Measurements from ENCODE around the gene ZNF609. TPM values are rescaled to one million over a fixed set of nuclear protein-coding genes. Genes with fewer than 3 reads are reported as not detected.

The ZNF609 gene
- total RNA-seq, 2 experiments from 2014 or later: 30.0 to 34.1 TPM

DNA sequence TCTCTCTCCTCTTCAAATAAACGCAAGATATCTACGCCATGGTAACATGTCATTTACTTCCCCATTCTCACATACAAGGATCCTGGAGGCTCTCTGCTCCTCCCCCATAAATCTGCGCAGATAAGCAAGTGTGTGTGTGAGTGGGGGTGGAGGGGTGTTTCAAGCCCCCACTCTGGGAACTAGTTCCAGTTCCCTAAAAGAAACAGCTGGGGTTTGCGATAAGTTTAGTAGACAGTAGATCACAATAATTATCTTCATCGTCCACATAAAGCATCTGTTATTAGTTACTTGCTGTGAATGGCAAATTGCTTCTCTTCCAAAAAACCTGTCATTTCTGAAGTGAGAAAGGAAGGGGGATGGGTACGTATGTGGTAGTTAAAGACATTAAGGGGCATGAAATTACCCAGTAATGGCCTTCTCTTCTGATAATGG, 235.2 kb downstream of the ZNF609 start:
- no peaks in the 10 kb centered on the region for H3K27me3 Mint-ChIP-seq
- peaks cover 12% of the 10 kb centered on the region for H3K36me3 Mint-ChIP-seq (ENCODE audit: low read depth)
- no peak overlapping the region for H3K4me3 Mint-ChIP-seq
- DNase-seq: no peak
- POLR2A ChIA-PET: interaction anchor here (1.5 kb wide), 1 partner anchor 19 kb away, joined by 3 read pairs; no protein-coding TSS in a partner anchor
- peaks cover 40% of the 10 kb centered on the region for H3K4me1 Mint-ChIP-seq
- no peaks in the 10 kb centered on the region for H3K9me3 Mint-ChIP-seq
- CTCF ChIA-PET: interaction anchor here (1.2 to 1.3 kb wide), 2 partner anchors 9 to 32 kb away, joined by 5 to 7 read pairs; no protein-coding TSS in a partner anchor
- no peak overlapping the region for H3K27ac Mint-ChIP-seq

- no peak overlapping the region for H3K4me3 Mint-ChIP-seq
- H3K9me3 Mint-ChIP-seq: no peaks in the 10 kb centered on the region
- H3K4me1 Mint-ChIP-seq: peaks cover 49% of the 10 kb centered on the region
- H3K27me3 Mint-ChIP-seq: no peaks in the 10 kb centered on the region
- no peak for DNase-seq
- no peak overlapping the region for H3K27ac Mint-ChIP-seq
- H3K36me3 Mint-ChIP-seq (ENCODE audit: low read depth): peaks cover 13% of the 10 kb centered on the region
- POLR2A ChIA-PET: interaction anchor here (1.5 kb wide), 1 partner anchor 18 kb away, joined by 3 read pairs; no protein-coding TSS in a partner anchor
- CTCF ChIA-PET: interaction anchor here (0.6 to 2.5 kb wide), 2 partner anchors 10 to 31 kb away, joined by 3 to 17 read pairs; no protein-coding TSS in a partner anchor
Measured at GRCh38 chr15:64696481-64696880, 236.1 kb downstream of the ZNF609 start.

DNA sequence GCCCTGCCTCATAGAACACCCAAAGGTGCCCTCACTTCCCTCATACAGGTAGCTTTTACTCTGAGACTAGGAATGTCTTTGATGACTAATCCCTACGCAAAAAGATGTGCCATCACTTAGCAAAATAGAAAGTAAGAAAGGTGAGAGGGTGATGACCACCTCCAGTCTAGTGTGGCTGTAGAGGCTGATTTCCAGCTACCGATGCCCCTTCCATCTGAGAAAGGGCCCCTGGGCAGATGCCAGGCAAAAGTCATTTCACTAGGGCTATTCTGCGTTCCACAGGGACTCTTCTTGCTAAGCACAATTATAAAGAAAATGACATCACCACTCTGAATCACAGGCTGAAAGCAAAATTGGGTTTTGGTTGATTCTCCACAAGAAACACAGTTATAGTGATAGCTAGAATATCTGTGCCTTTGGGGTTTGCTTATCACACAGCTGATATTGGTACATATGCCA, 237.6 kb downstream of the ZNF609 start:
- ChIA-PET POLR2A (no interaction called here), CTCF (interaction anchor here (1.0 to 2.5 kb wide), 4 partner anchors 11 to 46 kb away, joined by 3 to 17 read pairs (median 6); no protein-coding TSS in a partner anchor)
- no peak overlapping the region for H3K4me3 Mint-ChIP-seq
- H3K27me3 Mint-ChIP-seq: no peaks in the 10 kb centered on the region
- peak overlapping the region; percentile 8 for H3K27ac Mint-ChIP-seq
- H3K36me3 Mint-ChIP-seq (ENCODE audit: low read depth): peaks cover 18% of the 10 kb centered on the region
- no peak for DNase-seq
- H3K4me1 Mint-ChIP-seq: peaks cover 57% of the 10 kb centered on the region
- no peaks in the 10 kb centered on the region for H3K9me3 Mint-ChIP-seq

- Mint-ChIP-seq H3K27me3 (no peaks in the 10 kb centered on the region), H3K4me3 (no peak overlapping the region), H3K36me3 (ENCODE audit: low read depth) (peaks cover 18% of the 10 kb centered on the region), H3K9me3 (no peaks in the 10 kb centered on the region), H3K4me1 (peaks cover 64% of the 10 kb centered on the region), H3K27ac (no peak overlapping the region)
- no peak for DNase-seq
- ChIA-PET POLR2A (no interaction called here), CTCF (interaction anchor here (2.0 to 2.5 kb wide), 2 partner anchors 12 to 29 kb away, joined by 10 to 17 read pairs; no protein-coding TSS in a partner anchor)
Measured at GRCh38 chr15:64698823-64699222, 238.4 kb downstream of the ZNF609 start.

GRCh38 chr15:64699751-64700388, 239.5 kb downstream of the ZNF609 start:
- H3K27me3 Mint-ChIP-seq: no peaks in the 10 kb centered on the region
- POLR2A ChIA-PET: no interaction called here
- DNase-seq: no peak
- H3K36me3 Mint-ChIP-seq (ENCODE audit: low read depth): peaks cover 18% of the 10 kb centered on the region
- H3K4me3 Mint-ChIP-seq: no peak overlapping the region
- no peak overlapping the region for H3K27ac Mint-ChIP-seq
- peaks cover 65% of the 10 kb centered on the region for H3K4me1 Mint-ChIP-seq
- CTCF ChIA-PET: interaction anchor here (1.2 to 1.9 kb wide), 2 partner anchors 9 to 240 kb away, joined by 3 to 5 read pairs; no protein-coding TSS in a partner anchor
- no peaks in the 10 kb centered on the region for H3K9me3 Mint-ChIP-seq

DNA sequence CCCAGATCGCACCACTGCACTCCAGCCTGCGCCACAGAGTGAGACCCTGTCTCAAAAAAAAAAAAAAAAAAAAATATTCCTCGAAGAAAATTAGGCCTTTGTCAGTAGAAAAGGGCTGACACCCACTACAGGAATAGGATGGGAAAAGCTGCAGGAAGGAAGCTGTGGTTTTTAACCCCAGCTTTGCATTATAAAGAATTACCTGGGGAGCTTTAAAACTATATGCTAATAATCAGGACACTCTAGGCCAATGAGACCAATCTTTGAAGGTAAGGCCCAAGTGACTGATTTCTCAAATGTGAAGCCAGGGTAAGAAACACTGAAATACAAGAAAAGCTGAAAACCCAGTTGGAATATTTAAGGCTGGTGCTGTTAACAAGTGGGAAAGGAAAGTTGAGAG, 240.7 kb downstream of the ZNF609 start:
- DNase-seq: no peak
- Mint-ChIP-seq H3K4me1 (peaks cover 60% of the 10 kb centered on the region), H3K27ac (peak overlapping the region; percentile 3), H3K9me3 (no peaks in the 10 kb centered on the region), H3K36me3 (ENCODE audit: low read depth) (peaks cover 13% of the 10 kb centered on the region), H3K27me3 (no peaks in the 10 kb centered on the region), H3K4me3 (peak overlapping the region; percentile 84)
- ChIA-PET POLR2A (interaction anchor here (0.7 to 1.3 kb wide), 4 partner anchors 192 to 1218 kb away, joined by 3 to 4 read pairs (median 4); no protein-coding TSS in a partner anchor), CTCF (interaction anchor here (0.7 to 1.9 kb wide), 3 partner anchors 10 to 137 kb away, joined by 3 to 6 read pairs (median 5); no protein-coding TSS in a partner anchor)

DNA sequence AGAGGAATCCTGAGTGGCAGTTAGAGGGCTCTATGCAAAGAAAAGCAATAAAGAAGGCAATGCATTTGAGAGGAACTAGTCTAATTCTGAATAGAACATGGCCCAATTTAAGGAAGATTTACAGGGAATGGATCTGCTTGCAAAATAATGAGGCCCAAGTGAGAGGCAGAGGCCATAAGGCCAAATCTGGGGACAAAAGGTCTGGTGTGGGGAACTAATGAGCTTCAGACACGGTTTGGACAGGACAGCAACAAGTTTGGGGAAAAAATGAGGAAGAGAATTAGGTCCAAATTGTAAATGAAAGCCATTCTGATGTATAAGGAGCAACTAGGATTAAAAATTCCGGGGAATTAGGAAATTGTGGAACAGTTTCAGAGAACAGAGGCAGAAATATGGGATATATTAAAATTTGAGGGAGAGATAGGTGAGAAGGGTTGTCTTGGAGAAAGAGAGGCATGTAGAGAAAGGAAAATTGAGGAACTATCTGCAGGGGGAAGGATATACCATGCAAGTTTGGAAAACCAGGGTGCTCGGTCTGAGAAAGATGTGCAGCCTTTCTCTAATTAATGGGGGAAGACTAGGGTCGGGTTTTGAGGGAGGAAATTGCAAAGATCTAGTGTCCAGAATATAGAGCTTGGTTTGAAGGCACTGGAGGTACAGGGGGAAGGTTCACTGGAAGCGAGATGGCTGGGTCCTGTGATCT, 241.3 kb downstream of the ZNF609 start:
- H3K4me1 Mint-ChIP-seq: peaks cover 60% of the 10 kb centered on the region
- POLR2A ChIA-PET: interaction anchor here (0.7 to 1.3 kb wide), 3 partner anchors 192 to 1218 kb away, joined by 3 to 4 read pairs (median 4); no protein-coding TSS in a partner anchor
- peaks cover 13% of the 10 kb centered on the region for H3K36me3 Mint-ChIP-seq (ENCODE audit: low read depth)
- CTCF ChIA-PET: interaction anchor here (0.7 to 1.9 kb wide), 3 partner anchors 10 to 136 kb away, joined by 3 to 6 read pairs (median 5); no protein-coding TSS in a partner anchor
- peak overlapping the region; percentile 84 for H3K4me3 Mint-ChIP-seq
- H3K27me3 Mint-ChIP-seq: no peaks in the 10 kb centered on the region
- no peak for DNase-seq
- no peaks in the 10 kb centered on the region for H3K9me3 Mint-ChIP-seq
- H3K27ac Mint-ChIP-seq: peak overlapping the region; percentile 64

- Mint-ChIP-seq H3K27me3 (no peaks in the 10 kb centered on the region), H3K36me3 (ENCODE audit: low read depth) (peaks cover 13% of the 10 kb centered on the region), H3K9me3 (no peaks in the 10 kb centered on the region), H3K4me1 (peaks cover 52% of the 10 kb centered on the region), H3K27ac (peak overlapping the region; percentile 66), H3K4me3 (peak overlapping the region; percentile 84)
- ChIA-PET CTCF (interaction anchor here (0.7 kb wide), 1 partner anchor 134 kb away, joined by 3 read pairs; no protein-coding TSS in a partner anchor), POLR2A (interaction anchor here (1.3 kb wide), 1 partner anchor 13 kb away, joined by 5 read pairs; no protein-coding TSS in a partner anchor)
- DNase-seq: peak; percentile 96
Measured at GRCh38 chr15:64702816-64703631, 242.6 kb downstream of the ZNF609 start.

DNA sequence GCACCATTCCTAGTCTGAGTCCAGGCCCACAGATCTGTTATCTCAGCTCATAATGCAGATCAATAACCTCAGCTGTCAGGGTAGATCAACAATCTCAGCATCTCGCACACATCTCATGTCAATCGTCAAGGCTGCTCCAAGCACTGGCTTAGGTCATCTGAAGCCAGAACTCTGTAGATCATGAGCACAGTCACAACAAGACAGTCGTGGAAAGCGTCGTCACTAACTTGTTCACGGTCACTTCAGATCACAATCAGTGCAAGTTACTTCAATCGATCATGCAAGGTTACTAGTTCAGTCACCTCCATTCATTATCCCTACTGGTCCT, 243.2 kb downstream of the ZNF609 start:
- Mint-ChIP-seq H3K4me3 (peak overlapping the region; percentile 84), H3K36me3 (ENCODE audit: low read depth) (peaks cover 13% of the 10 kb centered on the region), H3K27me3 (no peaks in the 10 kb centered on the region), H3K27ac (peak overlapping the region; percentile 66), H3K4me1 (peaks cover 46% of the 10 kb centered on the region), H3K9me3 (no peaks in the 10 kb centered on the region)
- no peak for DNase-seq
- ChIA-PET CTCF (interaction anchor here (0.7 kb wide), 1 partner anchor 134 kb away, joined by 3 read pairs; no protein-coding TSS in a partner anchor), POLR2A (interaction anchor here (1.3 kb wide), 1 partner anchor 13 kb away, joined by 5 read pairs; no protein-coding TSS in a partner anchor)

DNA sequence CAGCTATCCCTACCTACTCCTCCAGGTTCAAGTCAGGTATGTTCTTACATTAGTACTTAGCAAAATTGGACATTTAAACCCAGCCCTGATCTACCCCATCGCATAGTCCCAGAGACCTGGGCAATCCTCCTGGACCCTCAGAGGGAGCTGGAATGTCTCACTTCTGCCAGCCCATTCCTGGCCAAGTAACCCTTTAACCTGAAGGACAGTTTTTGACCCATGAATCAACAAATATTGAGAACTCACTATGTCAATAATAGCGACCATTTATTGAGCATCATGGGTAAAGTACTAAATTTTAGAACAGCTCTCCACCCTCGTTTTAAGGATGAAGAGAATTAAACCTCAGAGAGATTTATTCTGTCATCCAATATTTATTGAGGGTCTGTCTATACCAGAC, 244.6 kb downstream of the ZNF609 start:
- CTCF ChIA-PET: interaction anchor here (0.5 to 1.3 kb wide), 7 partner anchors 18 to 812 kb away, joined by 3 to 5 read pairs (median 4); no protein-coding TSS in a partner anchor
- Mint-ChIP-seq H3K9me3 (no peaks in the 10 kb centered on the region), H3K36me3 (ENCODE audit: low read depth) (peaks cover 13% of the 10 kb centered on the region), H3K27ac (no peak overlapping the region), H3K27me3 (no peaks in the 10 kb centered on the region), H3K4me1 (peaks cover 32% of the 10 kb centered on the region), H3K4me3 (no peak overlapping the region)
- POLR2A ChIA-PET: interaction anchor here (1.0 to 1.2 kb wide), 2 partner anchors 11 to 190 kb away, joined by 3 read pairs; no protein-coding TSS in a partner anchor
- no peak for DNase-seq

- Mint-ChIP-seq H3K27me3 (no peaks in the 10 kb centered on the region), H3K4me1 (peaks cover 20% of the 10 kb centered on the region), H3K9me3 (no peaks in the 10 kb centered on the region), H3K4me3 (no peak overlapping the region), H3K27ac (no peak overlapping the region), H3K36me3 (ENCODE audit: low read depth) (peaks cover 7% of the 10 kb centered on the region)
- no peak for DNase-seq
- ChIA-PET CTCF (interaction anchor here (0.5 to 1.3 kb wide), 4 partner anchors 13 to 811 kb away, joined by 3 to 5 read pairs (median 4); no protein-coding TSS in a partner anchor), POLR2A (interaction anchor here (1.0 kb wide), 1 partner anchor 189 kb away, joined by 3 read pairs; no protein-coding TSS in a partner anchor)
Measured at GRCh38 chr15:64706011-64706911, 245.9 kb downstream of the ZNF609 start.

Data from activated CD4-positive, alpha-beta memory T cell treated with anti-CD3 and anti-CD28 coated beads, Interleukin-2, amount 10 ng/mL, durations not matched to agents 7 days and 5 days (primary cell).